MM.1S (cell line): ENCODE measurements around the gene MOSMO.

Experiments used
- DNase-seq: peaks from one replicate; pipeline ENCODE4 v3.0.0-alpha.2; 2015
- H2AFZ ChIP-seq: fragments of 300-600 bp; sonication (generic); 2 replicates; pipeline ENCODE4 v1.6.0; 2016; ENCODE audit warnings: antibody characterized with exemption, low read length
- H3F3A ChIP-seq: fragments of 300-600 bp; sonication (generic); 2 replicates; pipeline ENCODE4 v1.6.1; 2016; ENCODE audit warnings: mild to moderate bottlenecking, antibody characterized with exemption, low read length, moderate library complexity, mixed read lengths; ENCODE audit not compliant: insufficient read depth
- H3K27ac ChIP-seq: fragments of 300-600 bp; sonication (generic); 2 replicates; pipeline ENCODE4 v1.5.1; 2016; ENCODE audit warnings: mild to moderate bottlenecking, low read length
- H3K27me3 ChIP-seq: fragments of 300-600 bp; sonication (generic); replicated peaks from 2 replicates; pipeline ENCODE4 v1.6.0; 2016; ENCODE audit warnings: low read length; ENCODE audit not compliant: insufficient read depth
- H3K36me3 ChIP-seq: fragments of 300-600 bp; sonication (generic); replicated peaks from 2 replicates; pipeline ENCODE4 v1.6.1; 2016; ENCODE audit warnings: mild to moderate bottlenecking, low read length, mixed read lengths; ENCODE audit not compliant: insufficient read depth
- H3K4me1 ChIP-seq: fragments of 300-600 bp; sonication (generic); 2 replicates; pipeline ENCODE4 v1.6.1; 2016; ENCODE audit warnings: low read length, mixed read lengths
- H3K4me2 ChIP-seq: fragments of 300-600 bp; sonication (generic); 2 replicates; pipeline ENCODE4 v1.6.0; 2016; ENCODE audit warnings: low read depth, low read length
- H3K4me3 ChIP-seq: fragments of 300-600 bp; sonication (generic); 2 replicates; pipeline ENCODE4 v1.5.1; 2016; ENCODE audit warnings: low read length, mixed read lengths
- H3K79me2 ChIP-seq: fragments of 300-600 bp; sonication (generic); 2 replicates; pipeline ENCODE4 v1.6.1; 2016; ENCODE audit warnings: mixed run types, low read length, mixed read lengths
- H3K9ac ChIP-seq: fragments of 300-600 bp; sonication (generic); 2 replicates; pipeline ENCODE4 v1.6.1; 2016; ENCODE audit warnings: low read length, mixed read lengths
- H3K9me2 ChIP-seq: fragments of 300-600 bp; sonication (generic); replicated peaks from 2 replicates; pipeline ENCODE4 v1.6.1; 2016; ENCODE audit warnings: mild to moderate bottlenecking, low read length, mixed read lengths; ENCODE audit not compliant: insufficient read depth
- H3K9me3 ChIP-seq: fragments of 300-600 bp; sonication (generic); replicated peaks from 2 replicates; pipeline ENCODE4 v1.6.1; 2016; ENCODE audit warnings: mild to moderate bottlenecking, low read length, mixed read lengths; ENCODE audit not compliant: insufficient read depth
- H4K20me1 ChIP-seq: fragments of 300-600 bp; sonication (generic); 2 replicates; pipeline ENCODE4 v1.6.1; 2016; ENCODE audit warnings: mild to moderate bottlenecking, low read length, moderate library complexity, mixed read lengths; ENCODE audit not compliant: insufficient read depth
- EZH2 ChIP-seq: fragments of 300-600 bp; sonication (generic); optimal IDR thresholded peaks from 2 replicates; pipeline ENCODE3; 2017; ENCODE audit warnings: low read depth, mild to moderate bottlenecking, antibody characterized with exemption, low read length, mixed read lengths
- EZH2phosphoT487 ChIP-seq: fragments of 300-600 bp; sonication (generic); IDR thresholded peaks from 2 replicates; pipeline ENCODE4 v1.6.1; 2018; ENCODE audit warnings: antibody characterized with exemption, low read length
- TF ChIP-seq, protein P1 (sequence below): fragments of 300-600 bp; sonication (generic); IDR thresholded peaks from 2 replicates; pipeline ENCODE4 v1.5.1; 2016; ENCODE audit warnings: antibody characterized with exemption, low read length, mixed read lengths

The MOSMO gene

GRCh38 chr16:21984062-21984461 is 23.8 kb upstream of the MOSMO start:
- Histone ChIP-seq H3K27ac (no peak overlapping the region), H3K4me3 (no peak overlapping the region), H4K20me1 (no peaks in the 10 kb centered on the region), H3K36me3 (peaks cover 24% of the 10 kb centered on the region), H3F3A (no peaks in the 10 kb centered on the region), H3K9me3 (no peaks in the 10 kb centered on the region), H3K79me2 (no peaks in the 10 kb centered on the region), H3K4me2 (no peak overlapping the region), H3K4me1 (no peaks in the 10 kb centered on the region), H3K9me2 (no peaks in the 10 kb centered on the region), H2AFZ (no peak overlapping the region), H3K27me3 (no peaks in the 10 kb centered on the region), H3K9ac (no peak overlapping the region)
- TF ChIP-seq, protein P1, sequence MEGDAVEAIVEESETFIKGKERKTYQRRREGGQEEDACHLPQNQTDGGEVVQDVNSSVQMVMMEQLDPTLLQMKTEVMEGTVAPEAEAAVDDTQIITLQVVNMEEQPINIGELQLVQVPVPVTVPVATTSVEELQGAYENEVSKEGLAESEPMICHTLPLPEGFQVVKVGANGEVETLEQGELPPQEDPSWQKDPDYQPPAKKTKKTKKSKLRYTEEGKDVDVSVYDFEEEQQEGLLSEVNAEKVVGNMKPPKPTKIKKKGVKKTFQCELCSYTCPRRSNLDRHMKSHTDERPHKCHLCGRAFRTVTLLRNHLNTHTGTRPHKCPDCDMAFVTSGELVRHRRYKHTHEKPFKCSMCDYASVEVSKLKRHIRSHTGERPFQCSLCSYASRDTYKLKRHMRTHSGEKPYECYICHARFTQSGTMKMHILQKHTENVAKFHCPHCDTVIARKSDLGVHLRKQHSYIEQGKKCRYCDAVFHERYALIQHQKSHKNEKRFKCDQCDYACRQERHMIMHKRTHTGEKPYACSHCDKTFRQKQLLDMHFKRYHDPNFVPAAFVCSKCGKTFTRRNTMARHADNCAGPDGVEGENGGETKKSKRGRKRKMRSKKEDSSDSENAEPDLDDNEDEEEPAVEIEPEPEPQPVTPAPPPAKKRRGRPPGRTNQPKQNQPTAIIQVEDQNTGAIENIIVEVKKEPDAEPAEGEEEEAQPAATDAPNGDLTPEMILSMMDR = no peak
- TF ChIP-seq EZH2phosphoT487 (no peak), EZH2 (no peak)
- no peak for DNase-seq

- TF ChIP-seq, protein P1 = no peak
- no peak for TF ChIP-seq EZH2phosphoT487
- no peak for TF ChIP-seq EZH2
- H3K27me3 ChIP-seq = no peaks in the 10 kb centered on the region
- H3K36me3 ChIP-seq = peaks cover 17% of the 10 kb centered on the region
- H3F3A ChIP-seq = no peaks in the 10 kb centered on the region; the same call in 1 of the 2 replicates
- H3K9me3 ChIP-seq = no peaks in the 10 kb centered on the region
- no peaks in the 10 kb centered on the region for H4K20me1 ChIP-seq
- H2AFZ ChIP-seq = no peak overlapping the region
- DNase-seq = no peak
- no peaks in the 10 kb centered on the region for H3K4me1 ChIP-seq
- H3K79me2 ChIP-seq = no peaks in the 10 kb centered on the region
- H3K4me3 ChIP-seq = no peak overlapping the region
- no peaks in the 10 kb centered on the region for H3K9me2 ChIP-seq
- H3K27ac ChIP-seq = no peak overlapping the region
- no peak overlapping the region for H3K9ac ChIP-seq
- no peak overlapping the region for H3K4me2 ChIP-seq
Observed at GRCh38 chr16:21985524-21985923, 22.4 kb upstream of the MOSMO start.

- Histone ChIP-seq H4K20me1 (no peaks in the 10 kb centered on the region), H3K4me3 (no peak overlapping the region), H3K9me3 (no peaks in the 10 kb centered on the region), H3K9ac (no peak overlapping the region), H3K27ac (no peak overlapping the region), H3K27me3 (no peaks in the 10 kb centered on the region), H2AFZ (no peak overlapping the region), H3K4me2 (no peak overlapping the region), H3K36me3 (peaks cover 13% of the 10 kb centered on the region), H3K79me2 (no peaks in the 10 kb centered on the region), H3K9me2 (no peaks in the 10 kb centered on the region), H3K4me1 (no peaks in the 10 kb centered on the region), H3F3A (no peaks in the 10 kb centered on the region; the same call in 1 of the 2 replicates)
- DNase-seq = no peak
- TF ChIP-seq, protein P1 = no peak
- TF ChIP-seq EZH2 (no peak), EZH2phosphoT487 (no peak)
Observed at GRCh38 chr16:21986692-21987246, 21.1 kb upstream of the MOSMO start.
